Fibroblast of lung (primary cell): ENCODE results near the gene TAAR9. TPM values are rescaled to one million over a fixed set of nuclear protein-coding genes. Genes with fewer than 3 reads are reported as not detected.

ENCODE experiments used
- DNase-seq, 2 donors: peaks; one replicate each; pipeline versions ENCODE4 v3.0.0 to v3.0.0-alpha.2; 2010; ENCODE audit warnings: low read depth in 2 of 2
- H2AFZ ChIP-seq: 2 replicates; pipeline ENCODE4 v1.5.1; 2012; ENCODE audit warnings: low read length, control low read depth, inconsistent platforms
- H3K27ac ChIP-seq: 2 replicates; pipeline ENCODE4 v1.5.1; 2011; ENCODE audit warnings: low read length, control low read depth; ENCODE audit not compliant: insufficient read depth
- H3K27me3 ChIP-seq: 2 replicates; pipeline ENCODE4 v1.5.1; 2011; ENCODE audit warnings: mild to moderate bottlenecking, low read length; ENCODE audit not compliant: control insufficient read depth, insufficient read depth
- H3K36me3 ChIP-seq: 2 replicates; pipeline ENCODE4 v1.5.1; 2011; ENCODE audit warnings: low read length; ENCODE audit not compliant: control insufficient read depth, insufficient read depth
- H3K4me1 ChIP-seq: 2 replicates; pipeline ENCODE4 v1.5.1; 2011; ENCODE audit warnings: low read length; ENCODE audit not compliant: control insufficient read depth, insufficient read depth; ENCODE audit errors: extremely low read depth
- H3K4me2 ChIP-seq: 2 replicates; pipeline ENCODE4 v1.5.1; 2011; ENCODE audit warnings: low read length, control low read depth; ENCODE audit not compliant: insufficient read depth; ENCODE audit errors: extremely low read depth
- H3K4me3 ChIP-seq, 4 experiments: fragments of 200-600 bp in 1 of 4; sonication (generic) in 1 of 4; replicated peaks in 1 of 4; 2 replicates each; pipeline ENCODE4 v1.5.1; 2011 to 2016; ENCODE audit warnings: low read length in 4 of 4, low read depth in 3 of 4, mild to moderate bottlenecking in 3 of 4, control low read depth in 2 of 4, inconsistent platforms in 1 of 4, mixed read lengths in 1 of 4; ENCODE audit not compliant: insufficient read depth in 1 of 4; ENCODE audit errors: control extremely low read depth in 1 of 4
- H3K79me2 ChIP-seq: 2 replicates; pipeline ENCODE4 v1.5.1; 2012; ENCODE audit warnings: mild to moderate bottlenecking, low read length, inconsistent platforms; ENCODE audit not compliant: control insufficient read depth, insufficient read depth
- H3K9ac ChIP-seq: 2 replicates; pipeline ENCODE4 v1.5.1; 2011; ENCODE audit warnings: mild to moderate bottlenecking, low read length, control low read depth; ENCODE audit not compliant: insufficient read depth
- H3K9me3 ChIP-seq: 2 replicates; pipeline ENCODE4 v1.5.1; 2012; ENCODE audit warnings: low read depth, low read length; ENCODE audit not compliant: control insufficient read depth, insufficient read depth
- H4K20me1 ChIP-seq: 2 replicates; pipeline ENCODE4 v1.5.1; 2011; ENCODE audit warnings: low read length; ENCODE audit not compliant: control insufficient read depth, insufficient read depth; ENCODE audit errors: extremely low read depth
- EZH2 ChIP-seq: IDR thresholded peaks from 2 replicates; pipeline ENCODE4 v1.5.1; 2012; ENCODE audit warnings: low read length, control low read depth, mild to moderate bottlenecking; ENCODE audit errors: missing control alignments
- polyA plus RNA-seq, 2 donors: library from polyadenylated mRNA; depleted of rRNA in 1 of 2; stranded (reverse) in 1 of 2; unstranded in 1 of 2; fragments of >200 nt; gene quantifications; 2 replicates each; pipeline ENCODE4 v1.2.1, GENCODE V29; 2011 to 2012; ENCODE audit warnings: missing spikeins in 1 of 2
- total RNA-seq: library from RNA; depleted of rRNA; stranded (reverse); fragments of >200 nt; gene quantifications from 2 replicates; pipeline ENCODE4 v1.2.1, GENCODE V29; 2014
- TF ChIP-seq, protein P1 (sequence below), 2 donors: IDR thresholded peaks in 1 of 2; conservative IDR thresholded peaks in 1 of 2; 1 replicate in 1 of 2; 2 replicates in 1 of 2; pipeline ENCODE4 v1.5.1; 2011 to 2012; ENCODE audit warnings: low read length in 2 of 2, control low read depth in 1 of 2, inconsistent platforms in 1 of 2, low read depth in 1 of 2, mild to moderate bottlenecking in 1 of 2

Gene TAAR9
- total and polyA plus RNA-seq, 2 donors (not counting 1 experiment from before 2014, with no cell fraction given) = not detected

GRCh38 chr6:132569170-132569569, 31.1 kb downstream of the TAAR9 start:
- H3K36me3 ChIP-seq = no peaks in the 10 kb centered on the region
- no peak overlapping the region for H3K27ac ChIP-seq
- peaks cover 14% of the 10 kb centered on the region for H3K27me3 ChIP-seq
- no peak overlapping the region for H3K4me3 ChIP-seq
- no peaks in the 10 kb centered on the region for H4K20me1 ChIP-seq
- no peak overlapping the region for H2AFZ ChIP-seq
- no peaks in the 10 kb centered on the region for H3K9me3 ChIP-seq
- DNase-seq = no peak
- no peak overlapping the region for H3K4me2 ChIP-seq
- no peaks in the 10 kb centered on the region for H3K79me2 ChIP-seq
- H3K4me1 ChIP-seq = no peaks in the 10 kb centered on the region
- TF ChIP-seq, protein P1, sequence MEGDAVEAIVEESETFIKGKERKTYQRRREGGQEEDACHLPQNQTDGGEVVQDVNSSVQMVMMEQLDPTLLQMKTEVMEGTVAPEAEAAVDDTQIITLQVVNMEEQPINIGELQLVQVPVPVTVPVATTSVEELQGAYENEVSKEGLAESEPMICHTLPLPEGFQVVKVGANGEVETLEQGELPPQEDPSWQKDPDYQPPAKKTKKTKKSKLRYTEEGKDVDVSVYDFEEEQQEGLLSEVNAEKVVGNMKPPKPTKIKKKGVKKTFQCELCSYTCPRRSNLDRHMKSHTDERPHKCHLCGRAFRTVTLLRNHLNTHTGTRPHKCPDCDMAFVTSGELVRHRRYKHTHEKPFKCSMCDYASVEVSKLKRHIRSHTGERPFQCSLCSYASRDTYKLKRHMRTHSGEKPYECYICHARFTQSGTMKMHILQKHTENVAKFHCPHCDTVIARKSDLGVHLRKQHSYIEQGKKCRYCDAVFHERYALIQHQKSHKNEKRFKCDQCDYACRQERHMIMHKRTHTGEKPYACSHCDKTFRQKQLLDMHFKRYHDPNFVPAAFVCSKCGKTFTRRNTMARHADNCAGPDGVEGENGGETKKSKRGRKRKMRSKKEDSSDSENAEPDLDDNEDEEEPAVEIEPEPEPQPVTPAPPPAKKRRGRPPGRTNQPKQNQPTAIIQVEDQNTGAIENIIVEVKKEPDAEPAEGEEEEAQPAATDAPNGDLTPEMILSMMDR (conservative IDR thresholded peaks at IDR 0.05 in 1 of 2, IDR thresholded peaks at IDR 0.05 in 1 of 2; ENCODE audit: low read depth in 1 of 2, low read length in 2 of 2) = no peak
- TF ChIP-seq EZH2 = no peak
- H3K9ac ChIP-seq = no peak overlapping the region

- H3K27ac ChIP-seq = no peak within 1 kb of the TSS
- H3K36me3 ChIP-seq = no peaks in the 10 kb centered on the region
- H3K9me3 ChIP-seq = no peaks in the 10 kb centered on the region
- peaks cover 15% of the 10 kb centered on the region for H3K27me3 ChIP-seq
- H3K4me1 ChIP-seq = no peaks in the 10 kb centered on the region
- H2AFZ ChIP-seq = no peak within 1 kb of the TSS
- TF ChIP-seq EZH2 = no peak
- TF ChIP-seq, protein P1 (conservative IDR thresholded peaks at IDR 0.05 in 1 of 2, IDR thresholded peaks at IDR 0.05 in 1 of 2; ENCODE audit: low read depth in 1 of 2, low read length in 2 of 2) = no peak
- H3K9ac ChIP-seq = no peak within 1 kb of the TSS
- no peaks in the 10 kb centered on the region for H4K20me1 ChIP-seq
- no peak within 1 kb of the TSS for H3K4me2 ChIP-seq
- DNase-seq = no peak
- H3K79me2 ChIP-seq = no peaks in the 10 kb centered on the region
- H3K4me3 ChIP-seq = no peak within 1 kb of the TSS
Observed at GRCh38 chr6:132570221-132570777, 32.2 kb downstream of the TAAR9 start, which contains the start of gene TAAR6. TSS of gene TAAR6 (plus strand) at chr6:132570322. CDS start at chr6:132570322, 0 bp downstream.

DNA sequence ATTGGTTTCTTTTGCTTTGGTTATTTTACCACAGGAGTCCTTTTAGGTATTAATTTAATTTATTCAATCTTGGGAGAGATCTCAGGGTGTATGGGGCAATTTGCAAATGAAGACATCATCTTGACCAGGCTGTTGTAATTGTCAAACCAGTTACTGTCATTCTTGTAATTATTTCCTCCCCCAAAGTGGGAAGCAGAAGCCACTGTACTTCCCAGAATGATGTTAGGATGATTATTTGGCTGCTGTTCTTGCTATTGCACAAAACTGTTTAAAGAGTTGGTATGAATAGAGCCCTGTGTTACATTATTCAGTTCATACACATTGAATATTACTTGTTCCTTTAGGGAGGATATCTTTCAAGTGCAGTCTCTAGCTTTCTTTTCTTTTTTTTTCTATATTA, 33.7 kb downstream of the TAAR9 start:
- H3K9ac ChIP-seq = no peak overlapping the region
- no peak overlapping the region for H2AFZ ChIP-seq
- no peak overlapping the region for H3K27ac ChIP-seq
- H3K4me2 ChIP-seq = no peak overlapping the region
- H3K79me2 ChIP-seq = no peaks in the 10 kb centered on the region
- TF ChIP-seq EZH2 = no peak
- TF ChIP-seq, protein P1 (conservative IDR thresholded peaks at IDR 0.05 in 1 of 2, IDR thresholded peaks at IDR 0.05 in 1 of 2; ENCODE audit: low read depth in 1 of 2, low read length in 2 of 2) = no peak
- no peaks in the 10 kb centered on the region for H3K4me1 ChIP-seq
- no peaks in the 10 kb centered on the region for H4K20me1 ChIP-seq
- H3K27me3 ChIP-seq = peaks cover 23% of the 10 kb centered on the region
- H3K9me3 ChIP-seq = no peaks in the 10 kb centered on the region
- no peak for DNase-seq
- H3K4me3 ChIP-seq = no peak overlapping the region
- H3K36me3 ChIP-seq = no peaks in the 10 kb centered on the region
